Smooth muscle cell (in vitro differentiated cells): ENCODE measurements around the gene LGALS12. TPM values are rescaled to one million over a fixed set of nuclear protein-coding genes. Genes with fewer than 3 reads are reported as not detected.

Source experiments
- DNase-seq: peaks from one replicate; lab custom pipeline; 2025; ENCODE audit not compliant: unreplicated experiment; lab: John Stamatoyannopoulos, UW
- H2AFZ ChIP-seq: fragments of 200-600 bp; sonication (generic); 2 replicates; pipeline ENCODE4 v1.6.0; 2016; ENCODE audit warnings: antibody characterized with exemption, low read depth, mild to moderate bottlenecking
- H3F3A ChIP-seq: fragments of 200-600 bp; sonication (generic); 2 replicates; pipeline ENCODE4 v1.6.0; 2017; ENCODE audit warnings: antibody characterized with exemption, low read depth
- H3K27ac ChIP-seq: fragments of 200-600 bp; sonication (generic); 2 replicates; pipeline ENCODE4 v1.5.1; 2016; ENCODE audit warnings: low read depth, mild to moderate bottlenecking
- H3K27me3 ChIP-seq: fragments of 200-600 bp; sonication (generic); 2 replicates; pipeline ENCODE4 v1.6.1; 2016; ENCODE audit warnings: low read depth, mild to moderate bottlenecking
- H3K36me3 ChIP-seq: fragments of 200-600 bp; sonication (generic); 2 replicates; pipeline ENCODE4 v1.5.1; 2016; ENCODE audit warnings: low read depth
- H3K4me1 ChIP-seq: fragments of 200-600 bp; sonication (generic); 2 replicates; pipeline ENCODE4 v1.5.1; 2016; ENCODE audit warnings: low read depth
- H3K4me2 ChIP-seq: fragments of 200-600 bp; sonication (generic); 2 replicates; pipeline ENCODE4 v1.6.0; 2016; ENCODE audit warnings: mild to moderate bottlenecking
- H3K4me3 ChIP-seq: fragments of 200-600 bp; sonication (generic); 2 replicates; pipeline ENCODE4 v1.5.1; 2016; ENCODE audit warnings: mild to moderate bottlenecking
- H3K79me2 ChIP-seq: fragments of 200-600 bp; sonication (generic); 2 replicates; pipeline ENCODE4 v1.6.0; 2016; ENCODE audit warnings: low read depth, mild to moderate bottlenecking
- H3K9ac ChIP-seq: fragments of 200-600 bp; sonication (generic); 2 replicates; pipeline ENCODE4 v1.6.0; 2016; ENCODE audit warnings: low read depth
- H3K9me3 ChIP-seq: fragments of 200-600 bp; sonication (generic); replicated peaks from 2 replicates; pipeline ENCODE4 v1.5.1; 2016; ENCODE audit warnings: low read depth
- H4K20me1 ChIP-seq: fragments of 200-600 bp; sonication (generic); 2 replicates; pipeline ENCODE4 v1.6.0; 2016; ENCODE audit warnings: low read depth
- WGBS: methylation state at CpG from one replicate; pipeline ENCODE4 v1.1.7; 2016; ENCODE audit warnings: low lambda C conversion rate; 5-methylcytosine and 5-hydroxymethylcytosine counted together
- polyA plus RNA-seq: library from polyadenylated mRNA; unstranded; fragments of >200 nt; fragmentation: Nextera tagmentation; extraction: Ambion mirVana; gene quantifications from 2 replicates; pipeline ENCODE4 v1.2.1, GENCODE V29; 2016
- total RNA-seq: library from RNA; depleted of rRNA; stranded (reverse); fragments of >200 nt; gene quantifications from 2 replicates; pipeline ENCODE4 v1.2.3, GENCODE V29; 2014
- TF ChIP-seq, protein P1 (sequence below): fragments of 200-600 bp; sonication (generic); IDR thresholded peaks from 2 replicates; pipeline ENCODE4 v1.5.1; 2017; ENCODE audit warnings: borderline replicate concordance, mild to moderate bottlenecking, antibody characterized with exemption; ENCODE audit not compliant: insufficient read depth, poor library complexity, severe bottlenecking

LGALS12 gene
- total and polyA plus RNA-seq, 2 experiments from 2014 or later: not detected

DNA sequence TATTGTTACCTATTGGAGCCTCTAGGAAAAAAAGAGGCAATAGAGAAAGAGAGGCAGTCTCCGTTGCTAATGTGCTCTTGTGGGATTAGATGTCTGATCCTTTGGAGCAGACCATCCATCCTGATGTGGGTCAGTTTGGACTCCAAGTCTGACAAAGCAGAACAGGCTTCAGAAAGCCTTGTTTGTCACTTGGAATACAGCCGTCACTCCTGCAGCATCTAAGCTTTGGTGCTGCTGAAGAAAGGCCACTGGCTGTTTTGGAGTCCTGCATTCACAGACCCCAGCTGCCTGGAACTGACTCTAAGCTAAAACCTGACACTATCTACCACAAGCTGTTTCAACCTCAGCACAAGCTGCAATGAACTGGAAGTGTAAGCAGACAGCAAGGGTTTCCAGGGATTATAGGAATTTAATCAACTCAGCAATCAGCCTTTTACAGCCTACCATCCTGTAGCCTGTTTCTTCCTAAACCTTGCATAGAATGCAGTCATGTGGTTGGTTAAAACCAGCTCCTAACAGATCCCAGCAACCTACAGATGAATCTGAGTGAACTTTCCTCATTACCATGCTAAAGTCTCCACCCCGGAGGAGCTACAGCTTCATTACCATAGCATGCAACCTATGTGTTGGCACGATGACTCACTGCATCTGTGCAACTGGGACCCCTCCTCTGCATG is 27.1 kb downstream of the LGALS12 start:
- H3K4me2 ChIP-seq: no peak overlapping the region
- no peaks in the 10 kb centered on the region for H4K20me1 ChIP-seq
- TF ChIP-seq, protein P1, sequence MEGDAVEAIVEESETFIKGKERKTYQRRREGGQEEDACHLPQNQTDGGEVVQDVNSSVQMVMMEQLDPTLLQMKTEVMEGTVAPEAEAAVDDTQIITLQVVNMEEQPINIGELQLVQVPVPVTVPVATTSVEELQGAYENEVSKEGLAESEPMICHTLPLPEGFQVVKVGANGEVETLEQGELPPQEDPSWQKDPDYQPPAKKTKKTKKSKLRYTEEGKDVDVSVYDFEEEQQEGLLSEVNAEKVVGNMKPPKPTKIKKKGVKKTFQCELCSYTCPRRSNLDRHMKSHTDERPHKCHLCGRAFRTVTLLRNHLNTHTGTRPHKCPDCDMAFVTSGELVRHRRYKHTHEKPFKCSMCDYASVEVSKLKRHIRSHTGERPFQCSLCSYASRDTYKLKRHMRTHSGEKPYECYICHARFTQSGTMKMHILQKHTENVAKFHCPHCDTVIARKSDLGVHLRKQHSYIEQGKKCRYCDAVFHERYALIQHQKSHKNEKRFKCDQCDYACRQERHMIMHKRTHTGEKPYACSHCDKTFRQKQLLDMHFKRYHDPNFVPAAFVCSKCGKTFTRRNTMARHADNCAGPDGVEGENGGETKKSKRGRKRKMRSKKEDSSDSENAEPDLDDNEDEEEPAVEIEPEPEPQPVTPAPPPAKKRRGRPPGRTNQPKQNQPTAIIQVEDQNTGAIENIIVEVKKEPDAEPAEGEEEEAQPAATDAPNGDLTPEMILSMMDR: no peak
- no peak overlapping the region for H3K4me3 ChIP-seq
- peaks cover 14% of the 10 kb centered on the region for H3K27me3 ChIP-seq
- no peaks in the 10 kb centered on the region for H3K36me3 ChIP-seq
- H3K27ac ChIP-seq: no peak overlapping the region
- H2AFZ ChIP-seq: no peak overlapping the region
- H3K79me2 ChIP-seq: no peaks in the 10 kb centered on the region
- no peak for DNase-seq
- no peaks in the 10 kb centered on the region for H3F3A ChIP-seq
- no peaks in the 10 kb centered on the region for H3K9me3 ChIP-seq
- 33% methylated on average over 4 of the region's 4 CpGs for WGBS
- no peak overlapping the region for H3K9ac ChIP-seq
- H3K4me1 ChIP-seq: peaks cover 20% of the 10 kb centered on the region

DNA sequence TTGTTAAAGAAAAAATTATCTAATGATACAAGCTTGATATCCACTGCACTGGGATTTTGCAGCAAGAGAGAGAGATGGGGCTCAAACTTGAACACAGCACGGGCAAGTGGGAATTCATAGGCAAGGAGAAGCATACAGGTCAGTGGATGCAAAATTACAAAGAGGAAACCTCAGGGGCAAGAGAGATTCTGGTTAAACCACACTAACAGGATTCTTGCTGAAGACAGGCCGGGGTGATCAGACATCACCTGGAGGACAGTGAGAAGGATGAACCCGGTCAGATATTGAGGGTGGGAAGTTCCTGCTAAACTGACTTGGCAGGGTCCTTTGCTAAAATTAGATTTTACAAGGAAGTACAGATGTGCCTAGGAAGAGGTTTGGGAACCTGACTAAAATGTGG is 28.2 kb downstream of the LGALS12 start:
- peaks cover 8% of the 10 kb centered on the region for H3K27me3 ChIP-seq
- TF ChIP-seq, protein P1: no peak
- no peaks in the 10 kb centered on the region for H3K36me3 ChIP-seq
- no peak overlapping the region for H2AFZ ChIP-seq
- no peaks in the 10 kb centered on the region for H3K79me2 ChIP-seq
- H3K4me3 ChIP-seq: no peak overlapping the region
- H3K9ac ChIP-seq: no peak overlapping the region
- H3F3A ChIP-seq: no peaks in the 10 kb centered on the region
- peaks cover 14% of the 10 kb centered on the region for H3K4me1 ChIP-seq
- no peak for DNase-seq
- no peak overlapping the region for H3K27ac ChIP-seq
- no peaks in the 10 kb centered on the region for H3K9me3 ChIP-seq
- WGBS: 80% methylated on average over 3 of the region's 3 CpGs
- no peak overlapping the region for H3K4me2 ChIP-seq
- no peaks in the 10 kb centered on the region for H4K20me1 ChIP-seq

DNA sequence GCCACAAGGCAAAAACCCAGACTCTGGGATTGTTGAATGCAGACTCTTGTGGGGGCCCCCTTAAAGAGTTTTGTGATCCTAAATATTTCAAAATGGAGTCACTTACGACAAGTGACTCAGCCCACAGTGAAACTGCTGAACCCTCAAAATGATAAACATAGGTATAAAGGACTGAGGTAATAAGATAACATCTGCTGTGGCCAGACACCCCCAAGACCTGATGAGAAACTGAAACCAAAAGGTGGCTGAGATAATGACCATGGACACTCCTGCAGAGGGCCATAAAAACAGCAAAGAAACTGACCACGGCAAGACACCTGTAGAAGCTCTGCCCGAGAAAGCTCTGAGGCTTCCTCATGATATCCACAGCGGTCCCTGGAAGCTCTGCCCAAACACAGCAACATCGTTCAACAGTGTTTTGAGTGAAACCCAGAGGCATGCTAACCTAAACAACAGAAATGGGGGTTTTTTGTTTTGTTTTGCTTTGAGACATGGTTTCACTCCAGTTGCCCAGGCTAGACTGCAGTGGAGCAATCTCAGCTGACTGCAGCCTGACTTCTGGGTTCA is 29.1 kb downstream of the LGALS12 start:
- 88% methylated on average over 5 of the region's 5 CpGs for WGBS
- H3K9me3 ChIP-seq: no peaks in the 10 kb centered on the region
- H2AFZ ChIP-seq: no peak overlapping the region
- no peaks in the 10 kb centered on the region for H3K36me3 ChIP-seq
- H3K4me2 ChIP-seq: no peak overlapping the region
- no peaks in the 10 kb centered on the region for H3K79me2 ChIP-seq
- H3K4me1 ChIP-seq: peaks cover 11% of the 10 kb centered on the region
- DNase-seq: no peak
- H3F3A ChIP-seq: no peaks in the 10 kb centered on the region
- no peaks in the 10 kb centered on the region for H4K20me1 ChIP-seq
- H3K4me3 ChIP-seq: no peak overlapping the region
- TF ChIP-seq, protein P1: no peak
- peaks cover under 1% of the 10 kb centered on the region for H3K27me3 ChIP-seq
- H3K27ac ChIP-seq: no peak overlapping the region
- no peak overlapping the region for H3K9ac ChIP-seq

GRCh38 chr11:63535734-63536133 is 29.9 kb downstream of the LGALS12 start:
- no peak for DNase-seq
- H3K4me3 ChIP-seq: no peak overlapping the region
- H3F3A ChIP-seq: no peaks in the 10 kb centered on the region
- H3K4me1 ChIP-seq: peaks cover 8% of the 10 kb centered on the region
- TF ChIP-seq, protein P1: no peak
- no peak overlapping the region for H3K4me2 ChIP-seq
- no peaks in the 10 kb centered on the region for H3K27me3 ChIP-seq
- no peaks in the 10 kb centered on the region for H3K36me3 ChIP-seq
- H3K27ac ChIP-seq: no peak overlapping the region
- no peak overlapping the region for H2AFZ ChIP-seq
- no peaks in the 10 kb centered on the region for H3K9me3 ChIP-seq
- H3K79me2 ChIP-seq: no peaks in the 10 kb centered on the region
- no peak overlapping the region for H3K9ac ChIP-seq
- no peaks in the 10 kb centered on the region for H4K20me1 ChIP-seq
- WGBS: 95% methylated on average over 1 of the region's 1 CpG
